HTR-8/SVneo (cell line): Measurements from ENCODE around the gene MARCHF11.

Experiments
- DNase-seq: peaks from one replicate; pipeline ENCODE4 v3.0.0; 2011; ENCODE audit warnings: low spot score, mixed read lengths; ENCODE audit not compliant: insufficient read length
- FAIRE-seq: peaks from 2 replicates; lab custom pipeline; 2011; peaks lifted over from hg19 to GRCh38; lab: Jason Lieb, UNC

MARCHF11 gene

DNA sequence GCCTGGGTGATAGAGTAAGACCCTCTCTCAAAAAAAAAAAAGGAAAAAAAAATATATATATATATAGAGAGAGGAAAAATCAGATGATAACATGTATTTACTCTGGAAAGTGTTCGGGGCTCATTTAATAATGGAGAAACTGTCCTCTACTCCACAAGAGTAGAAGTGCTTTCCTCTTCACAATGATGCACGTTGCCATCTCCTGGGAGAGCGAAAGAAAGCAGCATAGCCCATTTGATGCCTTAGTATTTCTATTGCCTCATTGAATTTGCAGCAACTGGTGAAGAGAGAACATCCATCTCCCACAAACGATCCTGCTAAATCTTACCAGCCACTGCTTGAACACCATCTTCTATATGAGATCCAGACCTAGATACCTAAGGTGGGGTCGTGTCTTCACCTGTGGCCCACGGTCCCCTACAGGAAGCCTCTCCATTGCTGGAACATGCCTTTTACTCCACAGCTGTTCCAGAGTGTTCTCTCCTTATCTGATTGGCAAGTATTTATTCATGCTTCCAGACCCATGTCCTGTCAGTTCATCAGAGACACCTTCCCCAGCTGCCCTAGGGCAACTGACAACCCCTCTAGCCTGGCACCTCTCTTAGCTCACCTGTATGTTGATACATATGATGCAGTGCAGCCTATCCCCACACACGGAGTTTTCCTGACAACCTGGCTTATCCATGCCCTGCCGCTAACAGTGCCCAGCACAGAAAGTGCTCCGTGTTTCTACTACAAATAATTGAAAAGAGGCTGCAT lies 115.3 kb downstream of the MARCHF11 start:
- peak; percentile 21 for DNase-seq
- FAIRE-seq = peak; percentile 54

DNA sequence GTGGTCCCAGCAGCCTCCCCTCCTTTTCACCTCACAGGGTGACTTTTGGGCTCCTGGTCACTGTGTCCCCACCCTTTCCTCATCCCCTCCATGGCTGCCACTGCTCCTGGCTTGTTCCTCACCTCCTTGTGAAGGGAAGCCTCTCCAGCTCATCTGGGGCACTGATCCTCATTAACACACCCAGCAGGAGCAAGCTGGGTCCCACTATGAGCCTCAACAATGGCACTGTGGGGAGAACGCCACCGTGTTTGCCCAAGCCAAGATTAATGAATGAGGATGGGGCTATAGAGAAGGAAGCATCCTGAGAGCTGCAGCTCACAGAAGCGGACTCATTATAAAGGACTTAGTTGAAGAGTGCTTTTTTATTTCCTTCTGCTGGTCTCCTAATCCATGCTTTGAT lies 118.4 kb downstream of the MARCHF11 start:
- DNase-seq (no peak), FAIRE-seq (no peak)

DNA sequence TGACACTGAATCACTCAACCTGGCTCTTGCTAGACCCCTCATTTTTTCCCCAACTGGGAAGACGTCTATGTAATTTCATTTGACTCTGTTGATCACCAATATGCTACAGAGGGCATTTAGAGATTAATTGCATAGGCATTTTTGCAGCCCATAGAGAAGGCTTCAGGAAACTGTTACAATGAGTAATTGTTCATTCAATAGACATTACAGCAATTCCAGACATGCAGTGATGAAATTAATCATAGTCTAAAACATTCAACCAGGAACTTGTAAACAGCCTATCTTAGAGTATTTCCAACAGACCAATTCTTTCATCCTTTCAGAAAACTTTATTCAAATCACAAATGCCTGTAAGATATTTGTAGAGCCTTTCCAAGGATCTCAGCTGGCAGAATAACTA lies 122.3 kb downstream of the MARCHF11 start:
- FAIRE-seq (peak; percentile 80), DNase-seq (peak; percentile 28)

DNA sequence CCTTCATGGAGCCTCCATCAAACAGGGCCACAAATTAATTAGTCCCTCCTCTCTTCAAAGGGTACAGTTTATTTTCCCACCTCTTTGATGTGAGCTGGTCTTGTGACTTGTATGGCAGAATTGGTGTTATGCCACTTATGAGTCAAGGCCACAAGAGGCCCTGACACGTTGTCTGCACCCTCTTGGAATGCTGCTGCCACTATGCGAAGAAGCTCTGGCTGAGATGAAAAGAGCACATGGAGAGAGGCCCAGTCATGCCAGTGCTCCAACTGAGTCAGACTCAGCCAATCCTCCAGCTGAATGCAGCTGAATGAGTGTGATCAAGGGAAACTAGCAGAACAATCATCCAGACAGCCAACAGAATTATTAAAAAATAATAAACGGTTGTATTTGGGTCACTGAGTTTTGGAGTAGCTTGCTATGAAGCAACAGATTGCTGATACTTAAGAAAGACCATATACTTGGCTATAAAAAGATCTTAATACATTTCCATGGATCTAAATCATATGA lies 128.3 kb downstream of the MARCHF11 start:
- DNase-seq (no peak), FAIRE-seq (peak; percentile 72)

DNA sequence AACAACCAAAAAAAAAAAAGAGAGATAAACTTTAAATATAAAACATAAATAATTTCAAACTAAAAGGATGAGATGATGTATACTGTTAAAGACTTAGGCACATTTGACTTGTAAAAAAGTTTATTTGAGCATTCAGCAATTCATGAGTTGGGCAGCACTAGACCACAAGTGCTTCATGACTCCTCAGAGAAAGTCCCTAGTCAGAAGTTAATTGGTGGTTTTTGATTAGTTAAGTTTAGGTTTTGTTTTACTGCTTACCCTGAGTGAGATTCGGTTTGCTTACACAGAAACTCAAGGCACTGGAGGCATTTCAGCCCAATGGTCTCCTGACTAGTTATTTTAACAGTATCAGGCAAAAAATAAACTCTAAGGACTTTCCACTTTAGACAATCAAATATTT lies 129.2 kb downstream of the MARCHF11 start:
- FAIRE-seq (no peak), DNase-seq (no peak)

DNA sequence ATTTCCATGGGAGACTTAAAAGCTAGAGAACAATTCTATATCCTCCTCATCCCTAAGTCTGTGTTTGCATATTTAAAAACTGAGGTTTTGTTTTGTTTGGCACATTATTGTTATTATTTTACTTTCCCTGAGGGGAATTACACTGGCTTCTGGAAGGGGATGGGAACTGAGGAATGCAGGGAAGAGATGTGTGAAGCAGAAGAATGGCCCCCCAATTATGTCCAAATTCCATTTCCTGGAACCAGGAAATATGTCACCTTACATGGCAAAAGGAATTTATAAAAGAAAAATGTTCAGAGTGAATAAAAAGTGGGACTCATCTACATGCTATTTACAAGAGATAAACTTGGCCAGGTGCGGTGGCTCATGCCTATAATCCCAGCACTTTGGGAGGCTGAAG lies 129.8 kb downstream of the MARCHF11 start:
- FAIRE-seq = no peak

DNA sequence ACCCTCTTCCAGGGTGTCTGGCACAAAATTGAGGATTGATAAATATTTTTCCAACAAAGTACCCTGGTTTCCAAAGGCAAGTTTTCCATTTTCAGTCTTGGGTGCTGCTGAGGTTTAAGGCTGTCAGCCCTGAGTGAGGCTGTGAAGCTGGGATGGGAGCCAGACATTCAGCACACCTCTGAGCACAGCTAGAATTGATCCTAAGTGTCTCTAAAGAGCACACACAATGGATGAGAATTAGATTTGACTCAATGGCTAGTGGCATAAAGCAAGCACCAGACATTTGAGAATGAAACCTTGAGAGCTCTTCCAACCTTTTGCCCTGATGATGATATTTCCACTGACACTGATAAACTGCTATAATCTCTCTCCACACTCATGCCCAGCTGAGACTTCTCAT lies 131.5 kb downstream of the MARCHF11 start:
- no peak for FAIRE-seq
- no peak for DNase-seq

More for the DNA sequence above, 129.8 kb downstream of the MARCHF11 start:
- no peak for DNase-seq

DNA sequence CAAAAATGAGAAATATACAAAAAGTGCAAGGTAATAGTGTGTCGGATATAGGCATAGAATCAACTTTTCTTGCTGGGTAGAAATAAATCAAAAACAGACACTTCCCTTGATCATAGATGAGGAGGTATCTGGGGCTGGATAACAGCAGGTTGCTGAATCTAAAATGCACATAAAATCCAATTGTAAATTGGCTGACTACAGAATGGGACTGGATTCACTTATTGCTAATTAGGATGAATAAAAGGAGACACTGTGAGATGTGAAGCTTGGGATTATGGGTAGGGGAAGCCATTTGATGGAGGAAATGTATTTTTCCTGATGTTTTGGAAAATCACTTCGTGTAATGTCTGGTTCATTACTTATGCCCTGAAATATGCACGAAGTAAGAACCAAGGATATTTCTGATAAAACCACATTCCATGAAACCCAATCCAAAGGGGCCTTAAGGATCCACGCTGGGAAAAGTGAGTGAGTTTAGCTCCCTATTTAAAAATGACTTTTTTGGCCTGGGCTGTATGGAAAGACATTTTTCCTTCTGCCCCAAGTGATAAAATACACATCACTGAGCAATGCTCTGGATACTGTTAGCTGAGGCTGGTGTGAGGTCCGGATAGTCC lies 136.1 kb downstream of the MARCHF11 start:
- FAIRE-seq (no peak), DNase-seq (no peak)

DNA sequence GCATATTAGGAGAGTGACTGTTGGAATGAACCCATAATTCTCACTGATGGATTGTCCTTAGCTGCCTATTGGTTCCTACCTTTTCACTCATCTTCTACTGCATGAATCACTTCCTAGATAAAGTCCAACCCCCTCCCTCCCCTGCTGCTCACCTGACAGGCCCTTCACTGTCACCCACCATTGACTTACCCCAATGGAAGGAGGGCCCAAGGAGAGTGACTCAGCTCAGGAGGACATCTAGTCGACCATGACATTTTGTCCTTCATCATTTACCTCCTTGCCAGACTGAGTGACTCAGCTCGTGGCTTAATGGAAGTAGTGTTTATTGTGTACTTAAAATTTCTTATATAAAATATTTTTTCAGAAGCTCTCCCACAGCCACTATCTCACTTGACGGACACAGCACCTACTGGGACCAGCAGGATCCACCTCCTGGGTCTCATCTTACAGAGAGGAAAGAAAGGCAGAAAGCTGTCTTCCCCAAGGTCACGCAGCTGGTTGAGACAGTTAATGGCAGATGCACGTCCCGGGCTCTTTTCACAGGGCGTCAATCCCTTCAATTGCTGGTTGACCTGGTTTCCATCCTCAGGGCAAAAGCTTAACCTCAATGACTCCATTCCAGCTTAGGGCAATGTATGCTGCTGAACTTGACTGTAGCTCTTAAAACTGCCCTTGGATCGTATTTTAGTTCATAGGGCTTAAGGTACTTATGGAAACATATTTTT lies 142.3 kb downstream of the MARCHF11 start:
- DNase-seq (no peak), FAIRE-seq (peak; percentile 65)

DNA sequence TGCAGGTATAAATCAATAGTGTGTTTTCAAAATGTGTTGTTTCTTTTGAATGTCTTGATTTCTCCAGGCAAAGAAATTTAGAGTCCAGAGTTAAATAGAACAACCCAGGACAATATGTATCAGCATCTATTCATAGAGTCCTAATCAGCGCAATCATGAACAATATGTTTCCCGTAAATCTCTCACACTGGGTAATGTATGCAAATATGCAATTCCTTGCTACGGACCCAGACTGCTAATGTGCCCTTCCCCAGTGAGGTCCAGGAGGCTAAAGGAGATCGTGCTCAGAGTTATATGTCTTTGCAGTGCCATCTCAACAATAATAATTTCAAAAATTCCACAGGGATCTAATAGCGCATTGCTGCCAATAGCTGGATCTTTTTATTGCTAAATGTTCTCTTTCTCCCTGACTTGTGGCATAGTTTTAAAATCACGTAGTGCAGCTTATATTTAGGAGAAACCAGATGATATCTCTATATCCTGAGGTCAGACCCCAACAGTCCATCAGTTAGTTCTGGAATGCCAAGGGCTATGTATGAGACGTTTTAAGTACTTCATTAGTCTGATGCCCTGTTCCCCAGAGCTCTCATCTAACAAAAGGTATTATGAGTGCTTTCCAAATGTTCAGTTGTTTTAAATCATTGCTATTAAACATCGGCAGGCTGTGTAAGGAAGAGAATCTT lies 145.1 kb downstream of the MARCHF11 start:
- FAIRE-seq = peak; percentile 58
- DNase-seq = no peak

DNA sequence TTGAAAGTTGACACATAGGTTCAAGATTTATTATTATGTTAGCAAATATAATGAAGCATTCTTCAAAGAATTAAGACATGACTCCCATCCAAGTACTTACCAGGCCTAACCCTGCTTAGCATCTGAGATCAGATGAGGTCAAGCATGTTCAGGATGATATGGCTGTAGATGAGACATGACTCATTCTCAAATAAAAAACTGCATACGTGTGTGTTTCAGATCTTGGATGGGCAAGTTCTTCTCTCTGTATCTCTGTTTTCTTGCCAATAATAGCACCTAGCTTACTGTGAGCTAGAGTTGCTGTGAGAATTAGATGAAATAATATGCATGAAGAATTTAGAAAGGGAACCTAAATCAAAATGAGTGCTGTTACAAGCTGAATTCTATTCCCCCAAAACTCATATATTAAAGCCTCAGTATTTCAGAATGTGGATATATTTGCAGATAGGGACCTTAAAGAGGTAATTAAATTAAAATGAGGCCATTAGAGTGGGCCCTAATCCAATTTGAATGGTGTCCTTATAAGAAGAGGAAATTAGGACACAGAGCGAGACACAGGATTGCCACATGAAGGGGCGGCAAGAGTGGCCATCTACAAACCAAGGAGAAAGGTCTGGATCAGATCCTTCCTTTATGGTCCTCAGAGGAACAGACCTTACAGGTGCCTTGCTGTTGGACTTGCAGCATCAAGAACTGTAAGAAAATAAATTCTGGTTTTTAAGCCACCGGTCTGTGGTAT lies 146.2 kb downstream of the MARCHF11 start:
- FAIRE-seq (no peak), DNase-seq (no peak)

DNA sequence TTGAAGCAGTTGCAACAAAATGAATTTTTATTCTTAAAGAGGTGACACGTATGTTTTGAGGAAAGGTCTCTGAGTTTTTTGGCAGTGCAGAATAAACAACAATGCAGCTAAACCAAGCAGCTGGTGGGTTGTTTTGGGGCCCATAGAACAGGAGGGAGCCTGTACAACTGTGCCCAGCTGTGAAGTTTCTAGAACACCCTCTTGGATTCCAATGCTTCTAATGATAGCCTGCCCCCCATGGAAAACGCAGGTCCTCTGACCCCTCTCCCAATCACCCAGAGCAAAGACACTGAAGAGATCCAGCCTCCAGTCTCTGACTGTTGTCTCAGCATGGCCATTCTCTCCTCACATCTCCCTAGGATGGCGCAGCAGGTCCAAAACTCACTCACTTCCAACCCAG lies 150.9 kb downstream of the MARCHF11 start:
- no peak for FAIRE-seq
- DNase-seq = no peak

DNA sequence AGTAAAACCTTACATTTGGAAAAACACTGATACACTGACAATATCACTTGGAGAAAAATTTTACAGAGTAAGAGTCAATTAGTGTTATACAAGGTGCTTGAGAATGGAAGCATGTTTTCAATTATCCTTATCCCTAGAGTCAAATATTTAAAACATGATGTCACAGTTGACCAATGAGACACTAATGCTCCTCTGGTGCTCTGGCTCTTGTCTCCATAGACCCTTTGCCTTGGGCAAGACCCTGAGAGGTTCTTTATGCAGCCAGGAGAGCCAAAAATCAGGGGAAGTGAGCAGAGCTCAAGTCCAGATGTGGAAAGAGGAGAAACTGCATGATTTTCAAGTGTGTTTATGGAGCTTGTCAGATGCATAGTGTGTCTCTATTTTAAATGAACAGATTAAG lies 153.9 kb downstream of the MARCHF11 start:
- FAIRE-seq (no peak), DNase-seq (peak; percentile 18)

DNA sequence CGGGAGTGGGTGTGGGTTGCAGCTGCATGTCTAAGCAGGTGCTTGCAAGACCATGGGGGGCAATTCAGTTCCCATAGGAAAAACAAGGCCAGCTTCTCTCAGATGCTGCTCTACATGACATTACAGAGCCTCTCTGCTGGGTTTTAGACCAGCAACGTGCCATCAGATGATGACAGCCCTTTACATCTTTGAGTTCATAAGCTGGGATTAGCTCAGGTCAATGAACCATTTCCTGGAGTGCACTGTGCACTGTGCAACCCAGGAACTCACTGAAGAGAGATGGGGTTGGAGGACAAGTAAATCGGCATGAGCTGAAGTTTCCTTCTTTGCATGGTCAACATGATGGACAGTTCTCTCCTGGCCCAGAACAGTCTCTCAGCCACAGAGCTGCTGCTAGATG lies 160.6 kb downstream of the MARCHF11 start:
- FAIRE-seq (peak; percentile 52), DNase-seq (no peak)

DNA sequence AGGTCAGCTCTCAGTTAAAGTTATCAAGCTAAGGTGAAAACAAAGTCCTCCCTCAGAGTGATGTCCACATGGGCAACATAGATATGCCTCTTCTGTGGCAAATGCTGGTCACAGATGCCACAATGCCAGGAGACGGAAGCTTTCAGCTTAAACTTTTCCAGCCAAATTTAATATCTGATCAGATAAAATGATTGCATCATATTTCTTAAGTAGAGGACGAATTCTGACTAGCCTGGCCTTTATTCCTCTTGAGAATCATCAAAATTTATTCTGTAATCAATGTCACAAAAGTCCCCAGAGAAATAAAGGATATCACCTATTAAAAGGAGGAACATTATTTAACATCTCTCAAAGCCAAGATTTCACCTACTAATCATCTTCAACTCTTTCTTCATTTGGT lies 161.9 kb downstream of the MARCHF11 start:
- no peak for DNase-seq
- FAIRE-seq = no peak
